Forelimb muscle (tissue), 1 donor: Measurements from ENCODE around the gene CCNY. TPM values are rescaled to one million over a fixed set of nuclear protein-coding genes. Genes with fewer than 3 reads are reported as not detected.
A peak's percentile ranks its signal among the peaks of the same experiment; 100 is the strongest.
"Not testable (repeated sequence)": the region's sequence is repeated elsewhere in the genome, so short reads cannot be mapped to it uniquely, and the experiment has no call there.

Source experiments
- DNase-seq: peaks from one replicate; pipeline ENCODE4 v3.0.0-alpha.2; 2013; ENCODE audit warnings: low read depth
- polyA plus RNA-seq: library from polyadenylated mRNA; unstranded; fragments of 120-200 nt; gene quantifications from one replicate; pipeline ENCODE4 v1.2.1, GENCODE V29; 2013; ENCODE audit not compliant: insufficient read length

The CCNY gene
- polyA plus RNA-seq, 1 donor: 81.0 TPM

- not testable (repeated sequence) for DNase-seq
Measured at GRCh38 chr10:35354257-35354656, 17.9 kb downstream of the CCNY start.

GRCh38 chr10:35355971-35356724 lies 19.8 kb downstream of the CCNY start:
- no peak for DNase-seq

DNA sequence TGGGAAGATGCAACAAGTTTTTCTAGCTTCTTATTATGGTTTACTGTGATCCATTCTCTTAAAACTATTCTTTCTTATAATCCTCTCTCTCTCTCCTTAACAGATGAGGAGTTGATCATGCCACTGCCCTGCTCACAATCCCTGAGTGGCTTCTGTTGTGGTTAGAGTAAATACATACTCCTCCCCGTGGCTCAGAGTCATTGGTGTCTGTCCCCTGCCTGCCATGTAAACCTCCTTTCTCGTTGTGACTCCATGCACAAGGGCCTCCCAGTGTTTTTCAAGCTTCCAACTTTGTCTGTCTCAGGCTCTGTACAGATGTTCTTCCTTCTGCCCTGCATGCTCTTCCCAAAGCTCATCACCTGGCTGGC lies 20.4 kb downstream of the CCNY start:
- no peak for DNase-seq

GRCh38 chr10:35359056-35359455 lies 22.7 kb downstream of the CCNY start:
- no peak for DNase-seq

- DNase-seq: no peak
Measured at GRCh38 chr10:35359873-35360272, 23.6 kb downstream of the CCNY start.

DNA sequence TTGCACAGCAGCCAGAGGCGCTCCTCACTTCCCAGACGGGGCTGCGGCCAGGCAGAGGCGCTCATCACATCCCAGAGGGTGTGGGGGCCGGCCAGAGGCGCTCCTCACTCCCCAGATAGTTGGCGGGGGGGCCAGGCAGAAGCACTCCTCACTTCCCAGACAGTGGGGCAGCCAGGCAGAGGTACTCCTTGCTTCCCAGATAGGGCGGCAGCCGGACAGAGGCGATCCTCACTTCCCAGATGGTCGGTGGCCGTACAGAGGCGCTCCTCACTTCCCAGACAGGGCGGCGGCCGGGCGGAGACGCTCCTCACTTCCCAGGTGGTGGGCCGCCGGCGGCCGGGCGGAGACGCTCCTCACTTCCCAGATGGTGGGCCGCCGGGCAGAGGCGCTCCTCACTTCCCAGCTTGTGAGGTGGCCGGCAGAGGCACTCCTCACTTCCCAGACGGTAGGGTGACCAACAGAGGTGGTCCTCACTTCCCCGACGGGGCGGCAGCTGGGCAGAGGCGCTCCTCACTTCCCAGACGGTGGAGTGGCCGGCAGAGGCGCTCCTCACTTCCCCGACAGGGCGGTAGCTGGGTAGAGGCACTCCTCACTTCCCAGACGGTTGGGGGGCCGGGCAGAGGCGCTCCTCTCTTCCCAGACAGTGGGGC lies 26.5 kb downstream of the CCNY start:
- DNase-seq: no peak

- DNase-seq: no peak
Measured at GRCh38 chr10:35363587-35363986, 27.3 kb downstream of the CCNY start.

DNA sequence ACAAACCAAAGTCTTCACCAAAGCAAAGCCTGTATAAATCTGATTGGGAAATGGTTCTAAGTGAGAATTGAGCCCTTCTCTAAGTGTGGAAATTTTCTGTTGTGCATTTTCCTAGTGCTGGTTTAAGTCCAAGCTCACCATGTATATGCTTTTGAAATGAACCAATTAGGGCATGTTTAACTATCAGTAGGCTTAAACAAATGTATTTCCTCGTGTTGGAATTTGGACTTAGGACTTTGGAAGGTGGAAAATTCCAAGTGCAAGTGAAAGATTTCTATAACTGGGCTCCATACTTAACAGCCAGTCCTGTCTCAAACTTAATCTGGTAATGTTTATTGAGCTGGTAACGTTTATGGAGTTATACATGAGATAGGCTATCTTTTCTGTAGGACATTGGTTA lies 28.5 kb downstream of the CCNY start:
- DNase-seq: no peak

GRCh38 chr10:35365994-35366393 lies 29.7 kb downstream of the CCNY start:
- DNase-seq: no peak

DNA sequence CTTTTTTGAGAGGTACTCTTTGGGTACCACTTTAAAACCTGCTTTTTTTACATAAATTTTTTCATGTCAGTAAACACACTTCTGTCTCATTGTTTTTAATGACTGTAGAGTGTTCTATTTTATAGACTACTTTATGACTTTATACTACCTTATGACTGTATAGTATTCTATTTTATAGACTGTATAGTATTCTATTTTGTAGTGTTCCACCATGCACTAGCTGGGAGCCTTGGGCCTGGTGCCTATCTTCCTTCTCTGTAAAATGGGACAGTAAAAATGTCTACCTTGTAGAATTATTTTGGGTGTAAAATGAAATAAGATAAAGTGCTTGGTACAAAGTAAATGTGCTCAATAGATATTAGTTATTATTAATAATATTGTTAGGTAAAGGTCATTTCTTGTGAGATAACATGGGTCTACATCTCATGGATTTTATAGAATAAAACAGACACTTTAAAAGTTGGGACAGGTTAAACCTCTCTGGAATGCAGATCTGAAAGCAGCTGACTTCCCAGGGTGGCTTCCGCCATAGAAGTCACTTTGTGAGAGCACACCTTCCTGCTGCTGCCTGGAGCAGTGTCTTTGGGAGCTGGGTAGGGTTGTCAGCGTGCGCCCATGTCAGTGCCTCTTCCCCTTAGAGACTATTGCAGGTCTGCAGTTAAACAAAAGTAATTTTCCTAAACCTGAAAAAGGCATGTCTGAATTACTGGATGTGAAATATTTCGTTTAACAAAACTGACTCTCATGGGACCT lies 31.0 kb downstream of the CCNY start:
- no peak for DNase-seq

GRCh38 chr10:35367982-35368381 lies 31.7 kb downstream of the CCNY start:
- no peak for DNase-seq

GRCh38 chr10:35368485-35369048 lies 32.3 kb downstream of the CCNY start:
- DNase-seq: no peak

- DNase-seq: no peak
Measured at GRCh38 chr10:35369049-35369611, 32.8 kb downstream of the CCNY start.

- DNase-seq: no peak
Measured at GRCh38 chr10:35371731-35372130, 35.4 kb downstream of the CCNY start.

- no peak for DNase-seq
Measured at GRCh38 chr10:35372329-35372728, 36.0 kb downstream of the CCNY start.

GRCh38 chr10:35375091-35375765 lies 38.9 kb downstream of the CCNY start:
- DNase-seq: no peak

- DNase-seq: no peak
Measured at GRCh38 chr10:35377050-35377728, 40.9 kb downstream of the CCNY start.

GRCh38 chr10:35378541-35379210 lies 42.4 kb downstream of the CCNY start:
- DNase-seq: no peak

- peak; percentile 41 for DNase-seq
Measured at GRCh38 chr10:35379226-35380137, 43.2 kb downstream of the CCNY start.
